SK-N-SH treated with all-trans-retinoic acid at 6 μM for 48 hours (cell line): ENCODE measurements around the gene KRT7.

Experiments used
- ATAC-seq: fragments of 200-7000 bp; cut with Tn5 transposase; 3 replicates; pipeline ENCODE4 v1.9.1; 2020; ENCODE audit warnings: mild to moderate bottlenecking, moderate library complexity
- BACH2 ChIP-seq: fragments of 250-450 bp; sonication (Bioruptor Pico); IDR thresholded peaks from 2 replicates; pipeline ENCODE4 v1.9.0; 2021; ENCODE audit warnings: mild to moderate bottlenecking, borderline replicate concordance
- CSDC2 ChIP-seq: fragments of 250-450 bp; sonication (Bioruptor Pico); IDR thresholded peaks from 2 replicates; pipeline ENCODE4 v1.5.0; 2020; ENCODE audit warnings: mild to moderate bottlenecking, moderate library complexity
- ESRRG ChIP-seq: fragments of 250-450 bp; sonication (Bioruptor Pico); IDR thresholded peaks from 2 replicates; pipeline ENCODE4 v1.6.1; 2021; ENCODE audit warnings: mild to moderate bottlenecking
- GLIS3 ChIP-seq: fragments of 250-450 bp; sonication (Bioruptor Pico); IDR thresholded peaks from 2 replicates; pipeline ENCODE4 v1.5.0; 2020; ENCODE audit warnings: mild to moderate bottlenecking, moderate library complexity
- ISL1 ChIP-seq: fragments of 250-450 bp; sonication (Bioruptor Pico); IDR thresholded peaks from 2 replicates; pipeline ENCODE4 v2.1.2; 2022; ENCODE audit warnings: mild to moderate bottlenecking, moderate library complexity
- OSR1 ChIP-seq: fragments of 250-450 bp; sonication (Bioruptor Pico); IDR thresholded peaks from 2 replicates; pipeline ENCODE4 v1.8.0; 2022; ENCODE audit warnings: moderate library complexity, mild to moderate bottlenecking, inconsistent platforms
- PPARA ChIP-seq: fragments of 250-450 bp; sonication (Bioruptor Pico); IDR thresholded peaks from 2 replicates; pipeline ENCODE4 v1.5.0; 2020; ENCODE audit warnings: mild to moderate bottlenecking, borderline replicate concordance
- SNAI2 ChIP-seq: fragments of 250-450 bp; sonication (Bioruptor Pico); IDR thresholded peaks from 2 replicates; pipeline ENCODE4 v1.5.0; 2020; ENCODE audit warnings: mild to moderate bottlenecking, moderate library complexity
- TCF4 ChIP-seq: fragments of 250-450 bp; sonication (Bioruptor Pico); IDR thresholded peaks from 2 replicates; pipeline ENCODE4 v1.8.0; 2021; ENCODE audit warnings: mild to moderate bottlenecking, moderate library complexity, borderline replicate concordance
- TOX ChIP-seq: fragments of 250-450 bp; sonication (Bioruptor Pico); IDR thresholded peaks from 2 replicates; pipeline ENCODE4 v1.8.0; 2021; ENCODE audit warnings: mild to moderate bottlenecking, moderate library complexity, borderline replicate concordance
- ZC3H10 ChIP-seq: fragments of 250-450 bp; sonication (Bioruptor Pico); IDR thresholded peaks from 2 replicates; pipeline ENCODE4 v1.5.1; 2021; ENCODE audit warnings: mild to moderate bottlenecking, moderate library complexity
- ZFP3 ChIP-seq: fragments of 250-450 bp; sonication (Bioruptor Pico); IDR thresholded peaks from 2 replicates; pipeline ENCODE4 v1.5.0; 2020; ENCODE audit warnings: mild to moderate bottlenecking, moderate library complexity
- ZFP30 ChIP-seq: fragments of 450-650 bp; formaldehyde crosslinking; IDR thresholded peaks from 2 replicates; pipeline ENCODE4 v1.5.0; 2022; ENCODE audit warnings: mild to moderate bottlenecking, moderate library complexity
- ZNF565 ChIP-seq: fragments of 450-650 bp; formaldehyde crosslinking; conservative IDR thresholded peaks from 2 replicates; pipeline ENCODE4 v1.5.0; 2020; ENCODE audit warnings: low read depth, mild to moderate bottlenecking, moderate library complexity
- ZNF70 ChIP-seq: fragments of 450-650 bp; formaldehyde crosslinking; IDR thresholded peaks from 2 replicates; pipeline ENCODE4 v1.5.0; 2020; ENCODE audit warnings: mild to moderate bottlenecking, moderate library complexity
- ZNF8 ChIP-seq: fragments of 450-650 bp; formaldehyde crosslinking; IDR thresholded peaks from 2 replicates; pipeline ENCODE4 v1.5.0; 2020; ENCODE audit warnings: mild to moderate bottlenecking, moderate library complexity
- TF ChIP-seq, protein P1 (sequence below): fragments of 250-450 bp; sonication (Bioruptor Pico); IDR thresholded peaks from 2 replicates; pipeline ENCODE4 v1.5.1; 2020; ENCODE audit warnings: low read depth, mild to moderate bottlenecking, moderate library complexity
- TF ChIP-seq, protein P2 (sequence below): fragments of 250-450 bp; sonication (Bioruptor Pico); IDR thresholded peaks from 2 replicates; pipeline ENCODE4 v1.8.0; 2020; ENCODE audit warnings: mild to moderate bottlenecking, moderate library complexity, borderline replicate concordance
- TF ChIP-seq, protein P3 (sequence below): fragments of 250-450 bp; sonication (Bioruptor Pico); IDR thresholded peaks from 2 replicates; pipeline ENCODE4 v1.8.0; 2021; ENCODE audit warnings: low read depth, mild to moderate bottlenecking, moderate library complexity, borderline replicate concordance
- TF ChIP-seq, protein P4 (sequence below): fragments of 250-450 bp; sonication (Bioruptor Pico); IDR thresholded peaks from 2 replicates; pipeline ENCODE4 v1.5.0; 2020; ENCODE audit warnings: mild to moderate bottlenecking, moderate library complexity
- TF ChIP-seq, protein P5 (sequence below): fragments of 250-450 bp; sonication (Bioruptor Pico); IDR thresholded peaks from 2 replicates; pipeline ENCODE4 v1.5.1; 2021; ENCODE audit warnings: mild to moderate bottlenecking, moderate library complexity

Gene KRT7

DNA sequence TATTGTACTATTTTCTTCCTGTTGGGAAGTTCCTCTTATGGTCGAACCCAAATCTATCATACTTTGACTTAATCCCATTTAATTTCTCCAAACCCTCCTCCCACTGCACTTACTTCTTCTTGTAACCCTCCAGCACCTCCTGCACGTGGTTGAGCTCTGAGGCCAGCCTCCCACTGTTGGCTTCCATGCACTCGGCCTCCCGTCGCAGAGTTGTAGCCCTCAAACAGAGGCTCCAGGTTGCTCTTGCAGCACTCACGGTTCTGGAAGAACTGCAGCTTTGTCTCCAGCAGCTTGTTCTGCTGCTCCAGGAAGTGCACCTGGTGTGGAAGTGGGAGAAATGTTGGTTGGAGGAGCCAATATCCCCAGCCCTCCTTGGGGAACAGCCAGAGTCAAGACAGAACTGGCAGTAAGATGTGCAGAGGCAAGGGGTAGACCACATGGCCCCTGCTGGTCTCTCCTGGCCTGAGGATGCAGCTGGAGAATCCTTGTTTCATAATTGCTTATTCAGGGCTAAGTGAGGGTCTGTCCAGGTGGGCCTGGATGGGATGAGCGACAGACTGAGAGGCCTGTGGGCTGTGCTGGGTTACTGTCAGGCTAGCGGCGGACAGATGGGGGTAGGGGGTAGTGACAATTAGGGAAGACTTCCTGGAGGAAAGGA lies 23.0 kb downstream of the KRT7 start:
- TF ChIP-seq ISL1 (CRISPR knock-in tag) (no peak), SNAI2 (CRISPR knock-in tag) (no peak), BACH2 (no peak), ESRRG (CRISPR knock-in tag) (no peak)
- TF ChIP-seq, protein P1, sequence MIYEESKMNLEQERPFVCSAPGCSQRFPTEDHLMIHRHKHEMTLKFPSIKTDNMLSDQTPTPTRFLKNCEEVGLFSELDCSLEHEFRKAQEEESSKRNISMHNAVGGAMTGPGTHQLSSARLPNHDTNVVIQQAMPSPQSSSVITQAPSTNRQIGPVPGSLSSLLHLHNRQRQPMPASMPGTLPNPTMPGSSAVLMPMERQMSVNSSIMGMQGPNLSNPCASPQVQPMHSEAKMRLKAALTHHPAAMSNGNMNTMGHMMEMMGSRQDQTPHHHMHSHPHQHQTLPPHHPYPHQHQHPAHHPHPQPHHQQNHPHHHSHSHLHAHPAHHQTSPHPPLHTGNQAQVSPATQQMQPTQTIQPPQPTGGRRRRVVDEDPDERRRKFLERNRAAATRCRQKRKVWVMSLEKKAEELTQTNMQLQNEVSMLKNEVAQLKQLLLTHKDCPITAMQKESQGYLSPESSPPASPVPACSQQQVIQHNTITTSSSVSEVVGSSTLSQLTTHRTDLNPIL (CRISPR knock-in tag): no peak
- TF ChIP-seq, protein P2, sequence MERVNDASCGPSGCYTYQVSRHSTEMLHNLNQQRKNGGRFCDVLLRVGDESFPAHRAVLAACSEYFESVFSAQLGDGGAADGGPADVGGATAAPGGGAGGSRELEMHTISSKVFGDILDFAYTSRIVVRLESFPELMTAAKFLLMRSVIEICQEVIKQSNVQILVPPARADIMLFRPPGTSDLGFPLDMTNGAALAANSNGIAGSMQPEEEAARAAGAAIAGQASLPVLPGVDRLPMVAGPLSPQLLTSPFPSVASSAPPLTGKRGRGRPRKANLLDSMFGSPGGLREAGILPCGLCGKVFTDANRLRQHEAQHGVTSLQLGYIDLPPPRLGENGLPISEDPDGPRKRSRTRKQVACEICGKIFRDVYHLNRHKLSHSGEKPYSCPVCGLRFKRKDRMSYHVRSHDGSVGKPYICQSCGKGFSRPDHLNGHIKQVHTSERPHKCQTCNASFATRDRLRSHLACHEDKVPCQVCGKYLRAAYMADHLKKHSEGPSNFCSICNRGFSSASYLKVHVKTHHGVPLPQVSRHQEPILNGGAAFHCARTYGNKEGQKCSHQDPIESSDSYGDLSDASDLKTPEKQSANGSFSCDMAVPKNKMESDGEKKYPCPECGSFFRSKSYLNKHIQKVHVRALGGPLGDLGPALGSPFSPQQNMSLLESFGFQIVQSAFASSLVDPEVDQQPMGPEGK (CRISPR knock-in tag): no peak
- ATAC-seq: no peak

DNA sequence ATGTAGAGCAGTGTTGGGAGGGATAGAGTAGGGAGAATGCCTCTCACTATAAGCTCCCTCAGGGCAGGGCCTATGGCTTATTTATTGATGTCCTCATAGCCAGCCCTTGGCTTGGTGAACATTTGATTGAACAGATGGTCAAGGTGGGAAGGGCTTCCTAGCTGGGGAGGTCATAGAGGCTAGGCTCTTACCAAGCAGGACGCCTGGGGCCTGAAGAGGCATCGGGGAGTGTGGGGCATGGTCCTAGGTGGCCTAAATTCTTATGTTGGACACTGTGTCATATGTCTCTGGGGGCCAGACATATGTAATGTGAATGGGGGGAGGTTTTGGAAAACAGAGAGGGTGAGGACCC lies 23.5 kb downstream of the KRT7 start:
- TF ChIP-seq, protein P3, sequence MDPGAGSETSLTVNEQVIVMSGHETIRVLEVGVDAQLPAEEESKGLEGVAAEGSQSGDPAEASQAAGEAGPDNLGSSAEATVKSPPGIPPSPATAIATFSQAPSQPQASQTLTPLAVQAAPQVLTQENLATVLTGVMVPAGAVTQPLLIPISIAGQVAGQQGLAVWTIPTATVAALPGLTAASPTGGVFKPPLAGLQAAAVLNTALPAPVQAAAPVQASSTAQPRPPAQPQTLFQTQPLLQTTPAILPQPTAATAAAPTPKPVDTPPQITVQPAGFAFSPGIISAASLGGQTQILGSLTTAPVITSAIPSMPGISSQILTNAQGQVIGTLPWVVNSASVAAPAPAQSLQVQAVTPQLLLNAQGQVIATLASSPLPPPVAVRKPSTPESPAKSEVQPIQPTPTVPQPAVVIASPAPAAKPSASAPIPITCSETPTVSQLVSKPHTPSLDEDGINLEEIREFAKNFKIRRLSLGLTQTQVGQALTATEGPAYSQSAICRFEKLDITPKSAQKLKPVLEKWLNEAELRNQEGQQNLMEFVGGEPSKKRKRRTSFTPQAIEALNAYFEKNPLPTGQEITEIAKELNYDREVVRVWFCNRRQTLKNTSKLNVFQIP (CRISPR knock-in tag): no peak
- TF ChIP-seq CSDC2 (CRISPR knock-in tag): no peak
- TF ChIP-seq ISL1 (CRISPR knock-in tag): no peak
- no peak for TF ChIP-seq ZC3H10 (CRISPR knock-in tag)
- TF ChIP-seq PPARA (CRISPR knock-in tag): no peak
- no peak for TF ChIP-seq ESRRG (CRISPR knock-in tag)
- TF ChIP-seq, protein P4, sequence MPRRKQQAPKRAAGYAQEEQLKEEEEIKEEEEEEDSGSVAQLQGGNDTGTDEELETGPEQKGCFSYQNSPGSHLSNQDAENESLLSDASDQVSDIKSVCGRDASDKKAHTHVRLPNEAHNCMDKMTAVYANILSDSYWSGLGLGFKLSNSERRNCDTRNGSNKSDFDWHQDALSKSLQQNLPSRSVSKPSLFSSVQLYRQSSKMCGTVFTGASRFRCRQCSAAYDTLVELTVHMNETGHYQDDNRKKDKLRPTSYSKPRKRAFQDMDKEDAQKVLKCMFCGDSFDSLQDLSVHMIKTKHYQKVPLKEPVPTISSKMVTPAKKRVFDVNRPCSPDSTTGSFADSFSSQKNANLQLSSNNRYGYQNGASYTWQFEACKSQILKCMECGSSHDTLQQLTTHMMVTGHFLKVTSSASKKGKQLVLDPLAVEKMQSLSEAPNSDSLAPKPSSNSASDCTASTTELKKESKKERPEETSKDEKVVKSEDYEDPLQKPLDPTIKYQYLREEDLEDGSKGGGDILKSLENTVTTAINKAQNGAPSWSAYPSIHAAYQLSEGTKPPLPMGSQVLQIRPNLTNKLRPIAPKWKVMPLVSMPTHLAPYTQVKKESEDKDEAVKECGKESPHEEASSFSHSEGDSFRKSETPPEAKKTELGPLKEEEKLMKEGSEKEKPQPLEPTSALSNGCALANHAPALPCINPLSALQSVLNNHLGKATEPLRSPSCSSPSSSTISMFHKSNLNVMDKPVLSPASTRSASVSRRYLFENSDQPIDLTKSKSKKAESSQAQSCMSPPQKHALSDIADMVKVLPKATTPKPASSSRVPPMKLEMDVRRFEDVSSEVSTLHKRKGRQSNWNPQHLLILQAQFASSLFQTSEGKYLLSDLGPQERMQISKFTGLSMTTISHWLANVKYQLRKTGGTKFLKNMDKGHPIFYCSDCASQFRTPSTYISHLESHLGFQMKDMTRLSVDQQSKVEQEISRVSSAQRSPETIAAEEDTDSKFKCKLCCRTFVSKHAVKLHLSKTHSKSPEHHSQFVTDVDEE (CRISPR knock-in tag): no peak
- no peak for TF ChIP-seq BACH2
- no peak for TF ChIP-seq ZFP30 (CRISPR knock-in tag)
- TF ChIP-seq ZNF565 (CRISPR knock-in tag): no peak
- no peak for TF ChIP-seq ZNF8 (CRISPR knock-in tag)
- TF ChIP-seq GLIS3 (CRISPR knock-in tag): no peak
- no peak for TF ChIP-seq SNAI2 (CRISPR knock-in tag)
- TF ChIP-seq, protein P5, sequence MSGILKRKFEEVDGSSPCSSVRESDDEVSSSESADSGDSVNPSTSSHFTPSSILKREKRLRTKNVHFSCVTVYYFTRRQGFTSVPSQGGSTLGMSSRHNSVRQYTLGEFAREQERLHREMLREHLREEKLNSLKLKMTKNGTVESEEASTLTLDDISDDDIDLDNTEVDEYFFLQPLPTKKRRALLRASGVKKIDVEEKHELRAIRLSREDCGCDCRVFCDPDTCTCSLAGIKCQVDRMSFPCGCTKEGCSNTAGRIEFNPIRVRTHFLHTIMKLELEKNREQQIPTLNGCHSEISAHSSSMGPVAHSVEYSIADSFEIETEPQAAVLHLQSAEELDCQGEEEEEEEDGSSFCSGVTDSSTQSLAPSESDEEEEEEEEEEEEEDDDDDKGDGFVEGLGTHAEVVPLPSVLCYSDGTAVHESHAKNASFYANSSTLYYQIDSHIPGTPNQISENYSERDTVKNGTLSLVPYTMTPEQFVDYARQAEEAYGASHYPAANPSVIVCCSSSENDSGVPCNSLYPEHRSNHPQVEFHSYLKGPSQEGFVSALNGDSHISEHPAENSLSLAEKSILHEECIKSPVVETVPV: no peak
- TF ChIP-seq ZFP3 (CRISPR knock-in tag): no peak
- TF ChIP-seq OSR1 (CRISPR knock-in tag): no peak
- no peak for TF ChIP-seq ZNF70 (CRISPR knock-in tag)
- no peak for TF ChIP-seq TOX (CRISPR knock-in tag)
- TF ChIP-seq, protein P2 (CRISPR knock-in tag): no peak
- no peak for TF ChIP-seq TCF4 (CRISPR knock-in tag)
- no peak for ATAC-seq
